Choroid plexus epithelial cell (primary cell): ENCODE results near the gene RASSF4.

ENCODE experiments used
- DNase-seq: peaks from one replicate; pipeline ENCODE4 v3.0.0-alpha.2; 2010; ENCODE audit warnings: low read depth
- H3K4me3 ChIP-seq: 2 replicates; pipeline ENCODE4 v1.5.1; 2011; ENCODE audit warnings: low read depth, mild to moderate bottlenecking, control low read depth, low read length, moderate library complexity
- CTCF ChIP-seq: conservative IDR thresholded peaks from 2 replicates; pipeline ENCODE4 v1.5.1; 2011; ENCODE audit warnings: low read depth, mild to moderate bottlenecking, control low read depth, inconsistent platforms, low read length, moderate library complexity

RASSF4 gene

DNA sequence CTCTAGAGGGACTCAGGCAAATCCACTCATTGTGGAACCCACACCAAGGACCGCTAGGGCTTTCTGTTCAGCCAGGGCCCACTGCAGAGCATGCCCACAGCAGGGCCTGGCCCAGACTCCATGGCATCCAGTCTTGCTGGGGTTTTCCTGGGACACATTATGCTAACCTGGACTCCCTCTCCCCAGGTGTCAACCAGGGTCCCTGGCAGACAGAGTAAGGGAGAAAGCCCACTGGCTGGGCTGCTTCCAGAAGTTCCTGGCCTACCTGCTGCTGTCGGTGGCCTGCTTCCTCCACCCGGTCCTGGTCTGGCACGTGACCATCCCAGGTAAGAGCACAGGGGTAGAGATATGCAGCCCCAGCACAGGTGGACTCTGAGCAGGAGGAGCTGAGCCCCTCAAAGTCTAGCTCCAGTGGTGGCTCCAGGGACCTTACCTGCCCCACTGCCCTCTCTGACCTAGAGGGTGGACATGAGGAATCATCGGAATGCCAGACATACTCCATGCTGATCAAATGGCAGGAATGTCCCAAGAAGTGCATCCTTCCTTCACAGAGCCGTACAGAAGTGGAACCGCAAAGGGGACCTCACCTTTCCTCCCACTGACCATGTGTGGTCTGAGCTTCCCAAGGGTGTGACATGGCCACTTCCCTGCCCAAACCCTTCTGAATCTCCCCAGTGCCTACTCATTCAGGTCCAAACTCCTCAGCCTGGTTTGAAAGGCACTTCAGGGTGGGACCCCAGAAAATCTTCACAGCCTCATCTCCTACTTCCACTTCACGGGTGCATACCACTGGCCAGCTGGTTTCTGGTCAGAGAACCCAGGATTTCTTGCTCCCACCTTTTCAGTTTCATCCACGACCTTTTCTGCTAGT, 25.9 kb upstream of the RASSF4 start:
- H3K4me3 ChIP-seq, result no peak overlapping the region
- no peak for DNase-seq
- TF ChIP-seq CTCF, result no peak

DNA sequence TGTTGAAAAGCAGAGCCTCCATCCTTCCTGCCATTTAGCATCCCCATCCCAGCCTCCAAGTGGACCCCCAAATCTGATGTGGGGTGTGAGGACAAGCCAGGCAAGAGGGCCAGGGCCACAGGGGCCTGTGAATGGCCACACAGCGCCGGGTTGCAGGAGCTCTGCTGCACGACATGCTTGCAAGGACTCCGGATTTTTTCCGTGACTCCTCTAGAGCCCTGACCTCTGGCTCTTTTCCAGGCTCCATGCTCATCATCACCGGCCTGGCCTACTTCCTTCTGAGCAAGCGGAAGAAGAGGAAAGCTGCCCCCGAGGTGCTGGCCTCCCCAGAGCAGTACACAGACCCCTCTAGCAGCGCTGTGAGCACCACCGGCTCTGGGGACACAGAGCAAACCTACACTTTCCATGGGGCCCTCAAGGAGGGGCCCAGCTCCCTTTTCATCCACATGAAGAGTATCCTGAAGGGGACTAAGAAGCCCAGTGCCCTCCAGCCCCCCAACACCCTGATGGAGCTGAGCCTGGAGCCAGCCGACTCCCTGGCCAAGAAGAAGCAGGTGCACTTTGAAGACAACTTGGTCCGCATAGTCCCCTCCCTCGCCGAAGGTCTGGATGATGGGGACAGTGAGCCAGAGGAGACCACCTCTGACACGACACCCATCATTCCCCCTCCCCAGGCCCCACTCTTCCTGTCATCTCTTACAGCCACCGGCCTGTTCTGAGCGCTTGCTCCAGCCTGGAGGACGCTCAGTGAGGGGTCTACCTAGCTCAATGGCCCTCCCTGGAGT, 25.0 kb upstream of the RASSF4 start:
- TF ChIP-seq CTCF, result no peak
- H3K4me3 ChIP-seq, result no peak overlapping the region
- peak; percentile 32 for DNase-seq

DNA sequence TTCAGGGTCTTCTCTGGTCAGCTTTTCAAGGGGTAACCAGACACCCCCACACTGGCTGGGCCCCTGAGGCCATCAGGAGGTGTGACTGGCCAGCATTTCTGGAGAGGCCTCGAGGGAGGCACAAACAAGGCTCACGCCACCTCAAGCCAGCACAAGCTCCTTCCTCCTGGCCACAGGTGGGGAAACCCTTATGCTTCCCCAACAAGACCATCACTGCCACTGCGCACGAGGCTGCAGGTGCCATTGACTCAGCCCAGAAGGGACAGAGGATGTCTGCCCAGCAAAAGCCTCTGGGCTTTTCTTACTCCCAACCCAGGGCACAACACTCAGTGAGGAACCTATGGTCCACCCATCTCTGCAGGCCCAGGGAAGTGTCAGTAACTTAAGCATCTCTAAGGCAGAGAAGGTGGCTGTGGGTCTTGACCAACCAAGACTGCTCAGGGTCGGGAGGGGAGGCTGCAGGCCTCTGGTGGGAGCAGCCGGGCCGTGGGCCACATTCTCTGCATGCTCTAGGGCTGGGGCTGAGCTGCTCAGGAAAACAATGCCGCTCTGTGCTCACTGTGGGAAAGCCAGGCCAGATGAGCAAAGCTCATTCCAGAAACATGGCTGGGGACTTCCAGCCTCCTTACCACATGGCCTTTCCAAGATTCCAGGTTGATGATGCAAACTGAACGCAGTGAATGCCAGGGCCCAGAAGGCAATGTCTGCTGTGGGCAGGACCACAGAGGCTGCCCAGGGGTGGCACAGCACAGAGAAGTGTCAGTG, 24.2 kb upstream of the RASSF4 start:
- TF ChIP-seq CTCF, result no peak
- DNase-seq, result peak; percentile 71
- H3K4me3 ChIP-seq, result no peak overlapping the region

DNA sequence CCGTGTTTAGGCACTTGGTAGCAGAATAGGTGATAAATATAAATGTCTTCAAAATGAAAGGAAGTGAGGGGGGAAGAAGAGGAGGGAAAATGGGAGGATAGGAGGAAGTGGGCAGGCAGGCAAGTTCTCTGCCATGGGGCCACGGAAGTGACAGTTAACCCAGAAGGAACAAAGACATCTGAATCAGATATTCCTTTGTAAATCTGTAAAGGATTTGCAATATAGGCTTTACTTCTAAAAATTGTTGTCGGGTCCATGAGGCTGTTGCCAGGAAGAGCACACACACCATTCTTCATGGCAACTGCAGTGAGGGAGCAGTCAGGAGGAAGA, 23.7 kb upstream of the RASSF4 start:
- no peak overlapping the region for H3K4me3 ChIP-seq
- no peak for DNase-seq
- no peak for TF ChIP-seq CTCF

- DNase-seq, result no peak
- no peak overlapping the region for H3K4me3 ChIP-seq
- no peak for TF ChIP-seq CTCF
Observed at GRCh38 chr10:44936314-44936975, 23.2 kb upstream of the RASSF4 start.

- no peak overlapping the region for H3K4me3 ChIP-seq
- TF ChIP-seq CTCF, result no peak
- peak; percentile 72 for DNase-seq
Observed at GRCh38 chr10:44937196-44938005, 22.2 kb upstream of the RASSF4 start.
